LHCN-M2 (cell line): ENCODE data around the gene NDUFB4. TPM values are rescaled to one million over a fixed set of nuclear protein-coding genes. Genes with fewer than 3 reads are reported as not detected.
A peak's percentile ranks its signal among the peaks of the same experiment; 100 is the strongest.
"Not testable (repeated sequence)": the region's sequence is repeated elsewhere in the genome, so short reads cannot be mapped to it uniquely, and the experiment has no call there.

ENCODE experiments used
- DNase-seq: peaks from one replicate; pipeline ENCODE4 v3.0.0-alpha.2; 2012; ENCODE audit warnings: low read depth
- total RNA-seq: library from RNA; depleted of rRNA; stranded (reverse); fragments of >200 nt; gene quantifications from 2 replicates; pipeline ENCODE4 v1.2.3, GENCODE V29; 2014

Gene NDUFB4
- total RNA-seq, 1 experiment from 2014 or later = 90.0 TPM

- no peak for DNase-seq
These were observed 26.7 kb upstream of the NDUFB4 start for GRCh38 chr3:120569222-120570057.

- no peak for DNase-seq
These were observed 24.1 kb upstream of the NDUFB4 start for GRCh38 chr3:120572027-120572426.

- DNase-seq = no peak
These were observed 8.7 kb upstream of the NDUFB4 start for GRCh38 chr3:120587332-120587975.

- no peak for DNase-seq
These were observed 384 bp upstream of the NDUFB4 start for GRCh38 chr3:120595788-120596115.

GRCh38 chr3:120596853-120597223 lies 702 bp downstream of the NDUFB4 start:
- DNase-seq = no peak

- no peak for DNase-seq
These were observed 1.4 kb downstream of the NDUFB4 start for GRCh38 chr3:120597445-120598049.

- no peak for DNase-seq
These were observed 3.1 kb downstream of the NDUFB4 start for GRCh38 chr3:120599211-120599610.

GRCh38 chr3:120601554-120601953 lies 5.4 kb downstream of the NDUFB4 start:
- no peak for DNase-seq

GRCh38 chr3:120602682-120603081 lies 6.5 kb downstream of the NDUFB4 start:
- DNase-seq = no peak

GRCh38 chr3:120604382-120604781 lies 8.2 kb downstream of the NDUFB4 start:
- no peak for DNase-seq

- DNase-seq = no peak
These were observed 8.6 kb downstream of the NDUFB4 start for GRCh38 chr3:120604784-120605183.

GRCh38 chr3:120608506-120608905 lies 12.4 kb downstream of the NDUFB4 start:
- DNase-seq = no peak

GRCh38 chr3:120614765-120615164 lies 18.6 kb downstream of the NDUFB4 start:
- no peak for DNase-seq

GRCh38 chr3:120615847-120616609 lies 19.9 kb downstream of the NDUFB4 start:
- DNase-seq = peak; percentile 12

GRCh38 chr3:120616745-120617144 lies 20.6 kb downstream of the NDUFB4 start:
- DNase-seq = not testable (repeated sequence)

GRCh38 chr3:120622457-120622856 lies 26.3 kb downstream of the NDUFB4 start:
- no peak for DNase-seq

GRCh38 chr3:120622870-120623726 lies 27.0 kb downstream of the NDUFB4 start:
- DNase-seq = peak; percentile 41

GRCh38 chr3:120623727-120624093 lies 27.6 kb downstream of the NDUFB4 start:
- no peak for DNase-seq

GRCh38 chr3:120625159-120625586 lies 29.0 kb downstream of the NDUFB4 start:
- no peak for DNase-seq

GRCh38 chr3:120634539-120634938 lies 38.4 kb downstream of the NDUFB4 start:
- no peak for DNase-seq

GRCh38 chr3:120636795-120637401 lies 40.8 kb downstream of the NDUFB4 start:
- DNase-seq = no peak
